GM19099 (cell line): ENCODE results near the gene MAX.

Source experiments
- POLR2A ChIP-seq: IDR thresholded peaks from 3 replicates; pipeline ENCODE4 v1.6.1; 2011; ENCODE audit warnings: low read depth; ENCODE audit not compliant: insufficient read length; ENCODE audit errors: extremely low read depth

Gene MAX

DNA sequence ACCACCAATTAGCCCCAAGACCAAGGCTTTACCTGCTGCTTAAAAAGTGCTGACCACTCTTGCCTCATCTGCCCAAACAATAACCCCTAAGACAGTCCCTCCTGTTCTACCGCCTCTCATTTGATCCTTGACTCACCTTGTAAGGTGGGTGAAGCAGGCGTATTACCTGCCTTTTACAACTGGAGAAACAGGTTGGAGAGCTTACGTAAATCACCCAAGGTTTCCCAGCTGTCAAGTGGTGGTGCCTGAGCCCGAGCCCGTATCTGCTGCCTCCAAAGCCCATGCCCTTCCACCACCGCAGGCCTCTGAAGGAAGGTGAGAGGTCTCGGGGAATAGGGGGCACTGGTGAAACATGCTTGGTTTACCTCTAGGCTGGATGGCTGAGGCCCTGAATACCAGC is 36.6 kb downstream of the MAX start:
- no peak for TF ChIP-seq POLR2A

- no peak for TF ChIP-seq POLR2A
These were observed 39.9 kb downstream of the MAX start for GRCh38 chr14:65062096-65063075.

DNA sequence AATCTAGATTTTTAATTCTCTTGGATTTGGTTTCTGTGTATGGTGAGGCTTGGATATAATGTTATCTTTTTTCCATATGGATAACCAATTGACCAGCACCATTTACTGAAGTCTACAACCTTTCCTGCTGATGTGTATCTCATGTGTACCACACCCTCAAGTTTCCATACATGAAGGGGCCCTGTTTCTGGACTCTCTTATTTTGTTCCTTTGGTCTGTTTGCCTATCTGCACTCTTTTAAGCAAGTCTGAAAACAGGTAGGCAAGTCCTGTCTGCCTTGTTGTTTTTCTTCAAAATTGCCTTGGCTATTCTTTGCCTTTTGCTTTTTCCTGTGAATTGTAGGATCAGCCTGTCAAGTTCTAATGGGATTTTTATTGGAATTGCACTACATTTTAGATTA is 44.6 kb downstream of the MAX start:
- no peak for TF ChIP-seq POLR2A

DNA sequence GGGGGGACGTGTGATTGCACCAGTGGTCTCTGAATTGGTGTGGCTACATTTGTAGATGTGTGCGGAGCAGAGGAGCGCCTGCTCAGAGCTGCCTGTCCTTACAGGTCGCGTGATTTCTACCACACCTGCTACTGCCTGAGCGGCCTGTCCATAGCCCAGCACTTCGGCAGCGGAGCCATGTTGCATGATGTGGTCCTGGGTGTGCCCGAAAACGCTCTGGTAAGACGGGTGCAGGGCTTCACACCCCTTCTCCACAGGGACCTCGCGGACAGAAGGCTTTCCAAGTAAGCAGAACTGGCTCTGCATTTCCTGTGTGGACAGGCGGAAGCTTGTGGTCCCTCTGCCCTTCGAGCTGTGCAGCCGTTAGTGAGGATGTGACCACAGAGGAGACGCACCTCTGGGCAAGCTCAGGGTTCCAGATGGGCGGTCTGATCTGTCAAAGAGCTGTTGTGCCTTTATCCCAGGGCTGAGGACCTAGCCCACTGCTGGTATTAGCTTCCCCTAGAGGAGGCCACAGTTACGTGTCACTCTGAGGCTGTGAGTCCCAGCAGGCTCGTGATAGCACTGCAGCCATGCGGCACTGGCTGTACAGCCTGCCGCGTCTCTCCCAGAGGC is 47.7 kb downstream of the MAX start:
- no peak for TF ChIP-seq POLR2A

- no peak for TF ChIP-seq POLR2A
These were observed 48.9 kb downstream of the MAX start for GRCh38 chr14:65053466-65053865.

GRCh38 chr14:65052832-65053231 is 49.5 kb downstream of the MAX start:
- no peak for TF ChIP-seq POLR2A

GRCh38 chr14:65045709-65046108 is 56.6 kb downstream of the MAX start:
- TF ChIP-seq POLR2A = no peak

GRCh38 chr14:65045006-65045405 is 57.3 kb downstream of the MAX start:
- no peak for TF ChIP-seq POLR2A

GRCh38 chr14:65044596-65044959 is 57.7 kb downstream of the MAX start:
- TF ChIP-seq POLR2A = no peak

DNA sequence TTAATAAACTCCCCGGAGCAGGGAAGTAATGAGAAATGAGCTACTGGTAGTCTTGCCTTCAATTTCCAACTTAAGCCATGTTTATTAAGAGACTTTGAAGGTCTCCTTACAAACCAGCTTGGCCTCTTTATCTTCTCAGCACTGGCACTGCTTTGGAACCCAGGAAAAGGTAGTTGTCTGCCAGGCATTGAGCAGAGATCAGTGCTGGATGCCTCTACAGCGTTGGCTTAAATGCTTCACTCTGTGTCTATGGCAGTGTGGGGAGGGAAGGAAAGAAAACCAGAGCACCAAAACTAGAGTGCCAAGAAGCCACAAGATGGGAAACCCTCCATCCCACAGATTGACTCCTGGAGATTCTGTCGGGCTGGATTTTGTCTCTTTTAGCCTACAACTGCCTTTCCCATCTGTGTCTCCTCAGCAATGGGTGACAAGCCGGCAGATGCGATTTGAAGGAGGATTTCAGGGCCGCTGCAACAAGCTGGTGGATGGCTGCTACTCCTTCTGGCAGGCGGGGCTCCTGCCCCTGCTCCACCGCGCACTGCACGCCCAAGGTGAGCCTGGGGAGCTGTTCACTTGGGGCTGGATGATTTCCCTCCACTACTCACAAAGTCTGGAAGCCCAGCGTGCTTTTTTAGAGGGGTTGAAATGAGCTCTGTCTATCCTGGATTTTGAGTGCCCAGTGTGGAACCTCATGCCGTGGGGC is 58.3 kb downstream of the MAX start:
- TF ChIP-seq POLR2A = no peak

DNA sequence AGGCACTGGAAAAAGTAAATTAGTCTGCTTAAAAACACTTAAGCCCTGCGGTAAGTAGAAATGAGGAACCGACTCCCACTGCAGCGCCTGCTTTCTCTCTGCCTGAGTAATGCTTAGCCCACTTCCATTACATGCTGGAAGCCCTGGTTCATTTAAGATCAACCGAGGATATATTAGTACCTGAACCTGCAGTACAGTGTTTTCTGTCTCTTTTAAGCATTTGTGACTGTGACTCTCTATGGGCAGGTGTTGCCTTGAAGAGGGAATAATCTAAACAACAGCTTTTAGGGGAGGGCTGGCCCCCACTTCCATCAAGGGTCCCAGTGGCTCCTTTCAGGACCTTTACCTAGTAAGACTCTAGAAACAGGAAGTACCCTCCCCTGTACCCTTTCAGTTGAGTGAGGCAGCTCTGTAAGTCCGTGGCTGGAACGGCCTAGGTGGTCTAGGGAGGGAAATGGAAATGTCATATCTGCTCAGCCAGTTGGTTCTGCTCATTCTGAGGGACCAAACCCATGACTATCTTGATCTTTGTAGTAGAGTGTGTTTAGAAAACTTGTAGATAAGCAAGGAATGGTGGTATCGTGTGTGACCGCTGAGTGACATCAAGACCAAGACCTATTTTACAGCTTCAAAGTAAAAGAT is 59.5 kb downstream of the MAX start:
- no peak for TF ChIP-seq POLR2A

DNA sequence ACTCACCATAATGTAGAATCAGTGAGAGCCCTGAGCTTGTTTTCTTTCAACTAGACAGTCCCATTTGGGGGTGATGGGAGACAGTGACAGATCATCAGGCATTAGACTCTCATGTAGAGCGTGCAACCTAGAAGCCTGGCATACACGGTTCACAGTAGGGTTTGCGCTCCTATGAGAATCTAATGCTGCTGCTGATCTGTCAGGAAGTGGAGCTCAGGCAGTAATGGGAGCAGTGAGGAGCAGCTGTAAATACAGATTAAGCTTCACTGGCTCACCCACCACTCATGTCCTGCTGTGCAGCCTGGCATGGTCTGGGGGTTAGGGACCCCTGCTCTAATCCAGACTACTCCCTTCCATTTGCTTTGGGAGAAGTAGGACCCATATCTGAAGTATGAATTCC is 60.0 kb downstream of the MAX start:
- TF ChIP-seq POLR2A = no peak

GRCh38 chr14:65041434-65041915 is 60.8 kb downstream of the MAX start:
- no peak for TF ChIP-seq POLR2A

- no peak for TF ChIP-seq POLR2A
These were observed 61.5 kb downstream of the MAX start for GRCh38 chr14:65040666-65041433.
